ENCODE results near the gene HS3ST5.

DNA sequence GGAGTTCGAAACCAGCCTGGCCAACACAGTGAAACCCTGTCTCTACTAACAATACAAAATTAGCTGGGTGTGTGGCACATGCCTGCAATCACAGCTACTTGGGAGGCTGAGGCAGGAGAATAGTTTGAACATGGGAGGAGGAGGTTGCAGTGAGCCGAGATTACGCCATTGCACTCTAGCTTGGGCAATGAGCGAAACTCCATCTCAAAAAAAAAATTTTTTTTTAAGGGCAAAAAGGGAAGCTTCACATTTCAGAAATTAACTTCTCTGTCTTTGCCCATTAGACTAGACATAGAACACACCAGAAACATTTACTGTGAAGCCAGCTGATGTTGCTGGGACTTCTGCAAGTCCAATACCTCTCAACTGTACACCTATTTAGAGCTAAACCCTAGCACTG is 281.1 kb downstream of the HS3ST5 start:
- TF ChIP-seq EZH2 (IDR thresholded peaks at IDR 0.05) = no peak
- TF ChIP-seq POLR2AphosphoS5 (IDR thresholded peaks at IDR 0.05; ENCODE audit: borderline replicate concordance, low read depth, low read length) = no peak
